MCF 10A (cell line): ENCODE data around the gene AVP. TPM values are rescaled to one million over a fixed set of nuclear protein-coding genes. Genes with fewer than 3 reads are reported as not detected.
"Not testable (repeated sequence)": the region's sequence is repeated elsewhere in the genome, so short reads cannot be mapped to it uniquely, and the experiment has no call there.

Experiments
- BruUV-seq: library from RNA; stranded (reverse); fragments of 400-500 nt; replicated peaks from 2 replicates; lab custom pipeline; 2021; lab: Mats Ljungman, UMichigan
- CTCF ChIA-PET: fragments of 300-600 bp; sonication (Branson Sonifier 250); formaldehyde crosslinking; extraction: SDS; loops from one replicate; lab custom pipeline; 2021; ENCODE audit warnings: antibody characterized with exemption, inconsistent platforms; lab: Yijun Ruan, JAX
- POLR2A ChIA-PET: fragments of 300-600, 350-650 bp; sonication (Branson Sonifier 250); formaldehyde crosslinking; extraction: SDS; loops from one replicate; lab custom pipeline; 2020; ENCODE audit warnings: antibody characterized with exemption, inconsistent platforms; lab: Yijun Ruan, JAX
- DNase-seq: peaks from one replicate; pipeline ENCODE4 v3.0.0-alpha.2; 2018; ENCODE audit not compliant: unreplicated experiment
- H3K27ac Mint-ChIP-seq: one replicate; pipeline ENCODE4 v1.8.0; 2022; ENCODE audit warnings: mild to moderate bottlenecking, low read depth, mixed read lengths; ENCODE audit not compliant: unreplicated experiment
- H3K27me3 Mint-ChIP-seq: one replicate; pipeline ENCODE4 v1.8.0; 2022; ENCODE audit warnings: mixed read lengths; ENCODE audit not compliant: insufficient read depth, unreplicated experiment
- H3K36me3 Mint-ChIP-seq: one replicate; pipeline ENCODE4 v1.8.0; 2022; ENCODE audit warnings: mild to moderate bottlenecking, moderate library complexity, mixed read lengths; ENCODE audit not compliant: insufficient read depth, unreplicated experiment
- H3K4me1 Mint-ChIP-seq: one replicate; pipeline ENCODE4 v1.8.0; 2022; ENCODE audit warnings: mixed read lengths; ENCODE audit not compliant: insufficient read depth, unreplicated experiment
- H3K4me3 Mint-ChIP-seq: one replicate; pipeline ENCODE4 v1.8.0; 2022; ENCODE audit warnings: mild to moderate bottlenecking, moderate library complexity, mixed read lengths; ENCODE audit not compliant: unreplicated experiment
- H3K9me3 Mint-ChIP-seq: one replicate; pipeline ENCODE4 v1.8.0; 2022; ENCODE audit warnings: mixed read lengths; ENCODE audit not compliant: unreplicated experiment
- intact Hi-C: fragments of 100-400 bp; cut with micrococcal nuclease; formaldehyde crosslinking; loops from 2 replicates; pipeline ENCODE4 v1.14.1; 2022
- total RNA-seq: library from RNA; stranded (reverse); gene quantifications from 2 replicates; pipeline ENCODE4 v1.2.3, GENCODE V29; 2022
- TF ChIP-seq, protein P1 (sequence below): fragments of 200-600 bp; IDR thresholded peaks from one replicate; pipeline ENCODE4 v1.8.0; 2022; ENCODE audit warnings: antibody characterized with exemption, mild to moderate bottlenecking; ENCODE audit not compliant: unreplicated experiment

Gene AVP
- total RNA-seq, 1 experiment from 2014 or later, result not detected

DNA sequence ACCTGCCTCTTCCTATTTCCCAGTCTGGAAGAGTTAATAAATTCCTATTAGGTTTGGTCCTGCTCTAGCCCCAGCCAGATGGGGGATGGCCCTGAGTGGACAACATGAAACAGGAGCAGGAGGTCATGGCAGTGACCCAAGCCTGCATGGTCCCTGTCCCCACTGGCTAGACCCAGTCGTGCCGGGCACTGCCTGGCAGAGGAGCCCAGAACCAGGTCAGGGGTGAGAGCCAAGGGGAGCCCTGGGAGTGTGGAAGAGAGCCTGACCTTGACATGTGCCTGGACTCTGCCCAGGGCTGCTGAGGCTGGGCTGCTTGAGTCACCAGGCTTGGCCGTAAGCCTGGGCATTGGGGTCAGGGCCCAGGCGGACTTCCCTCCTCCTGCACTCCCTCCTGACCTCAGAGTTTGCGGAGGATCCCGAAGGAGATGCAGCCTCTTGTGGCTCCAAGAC is 3.6 kb downstream of the AVP start:
- H3K27me3 Mint-ChIP-seq, result peaks cover 37% of the 10 kb centered on the region
- no peak overlapping the region for H3K27ac Mint-ChIP-seq
- no peaks in the 10 kb centered on the region for H3K9me3 Mint-ChIP-seq
- no peaks in the 10 kb centered on the region for H3K36me3 Mint-ChIP-seq
- BruUV-seq, result no TSS peak
- intact Hi-C loops, result no loop called here
- TF ChIP-seq, protein P1, sequence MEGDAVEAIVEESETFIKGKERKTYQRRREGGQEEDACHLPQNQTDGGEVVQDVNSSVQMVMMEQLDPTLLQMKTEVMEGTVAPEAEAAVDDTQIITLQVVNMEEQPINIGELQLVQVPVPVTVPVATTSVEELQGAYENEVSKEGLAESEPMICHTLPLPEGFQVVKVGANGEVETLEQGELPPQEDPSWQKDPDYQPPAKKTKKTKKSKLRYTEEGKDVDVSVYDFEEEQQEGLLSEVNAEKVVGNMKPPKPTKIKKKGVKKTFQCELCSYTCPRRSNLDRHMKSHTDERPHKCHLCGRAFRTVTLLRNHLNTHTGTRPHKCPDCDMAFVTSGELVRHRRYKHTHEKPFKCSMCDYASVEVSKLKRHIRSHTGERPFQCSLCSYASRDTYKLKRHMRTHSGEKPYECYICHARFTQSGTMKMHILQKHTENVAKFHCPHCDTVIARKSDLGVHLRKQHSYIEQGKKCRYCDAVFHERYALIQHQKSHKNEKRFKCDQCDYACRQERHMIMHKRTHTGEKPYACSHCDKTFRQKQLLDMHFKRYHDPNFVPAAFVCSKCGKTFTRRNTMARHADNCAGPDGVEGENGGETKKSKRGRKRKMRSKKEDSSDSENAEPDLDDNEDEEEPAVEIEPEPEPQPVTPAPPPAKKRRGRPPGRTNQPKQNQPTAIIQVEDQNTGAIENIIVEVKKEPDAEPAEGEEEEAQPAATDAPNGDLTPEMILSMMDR, result no peak
- DNase-seq, result peak; percentile 33
- POLR2A ChIA-PET, result no interaction called here
- no peak overlapping the region for H3K4me3 Mint-ChIP-seq
- peaks cover 9% of the 10 kb centered on the region for H3K4me1 Mint-ChIP-seq
- CTCF ChIA-PET, result interaction anchor here (1.4 kb wide), 1 partner anchor 28 kb away, joined by 3 read pairs; no protein-coding TSS in a partner anchor

DNA sequence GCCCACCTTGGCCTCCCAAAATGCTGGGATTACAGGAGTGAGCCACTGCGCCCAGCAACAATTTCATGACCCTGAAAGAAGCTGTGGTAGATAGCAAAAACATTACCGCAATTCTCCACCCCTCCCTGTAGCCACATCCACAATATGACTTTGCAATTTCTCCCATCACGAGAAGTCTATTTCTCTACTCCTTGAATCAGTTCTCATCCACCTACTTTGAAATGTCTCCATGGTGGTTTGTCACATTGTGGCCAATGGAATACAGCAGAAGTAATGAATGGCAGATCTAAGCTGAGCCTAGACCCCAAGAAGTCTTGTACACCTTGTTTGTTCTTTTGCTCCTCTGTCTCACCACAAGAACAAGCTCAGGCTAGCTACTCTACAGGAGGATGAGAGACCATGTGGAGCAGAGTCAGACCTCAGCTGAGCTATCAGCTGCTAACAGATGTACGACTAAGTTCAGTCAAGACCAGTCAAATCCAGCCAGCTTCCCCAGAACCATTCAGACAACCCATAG is 6.8 kb downstream of the AVP start:
- no peak overlapping the region for H3K4me3 Mint-ChIP-seq
- H3K9me3 Mint-ChIP-seq, result no peaks in the 10 kb centered on the region
- no peaks in the 10 kb centered on the region for H3K36me3 Mint-ChIP-seq
- TF ChIP-seq, protein P1, result no peak
- no peak overlapping the region for H3K27ac Mint-ChIP-seq
- no TSS peak for BruUV-seq
- H3K4me1 Mint-ChIP-seq, result peaks cover 16% of the 10 kb centered on the region
- DNase-seq, result no peak
- POLR2A ChIA-PET, result interaction anchor here (0.6 to 1.0 kb wide), 2 partner anchors 24 to 46 kb away, joined by 3 to 5 read pairs; no protein-coding TSS in a partner anchor
- H3K27me3 Mint-ChIP-seq, result peaks cover 37% of the 10 kb centered on the region
- intact Hi-C loops, result no loop called here
- CTCF ChIA-PET, result interaction anchor here (0.5 to 1.6 kb wide), 21 partner anchors 9 to 1402 kb away, joined by 3 to 25 read pairs (median 3); no protein-coding TSS in a partner anchor

DNA sequence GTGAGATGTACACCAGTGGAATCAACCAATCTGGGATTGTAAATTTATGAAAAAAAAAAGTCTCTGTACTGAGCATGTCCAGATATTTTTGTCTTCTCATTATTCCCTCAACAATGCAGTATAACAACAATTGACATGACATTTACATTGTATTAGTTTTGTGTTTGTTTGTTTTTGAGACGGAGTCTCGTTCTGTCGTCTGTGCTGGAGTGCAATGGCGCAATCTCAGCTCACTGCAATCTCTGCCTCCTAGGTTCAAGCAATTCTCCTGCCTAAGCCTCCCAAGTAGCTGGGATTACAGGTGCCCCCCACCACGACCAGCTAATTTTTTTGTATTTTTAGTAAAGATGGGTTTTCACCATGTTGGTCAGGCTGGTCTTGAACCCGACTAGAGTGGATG is 9.2 kb downstream of the AVP start:
- intact Hi-C loops, H3K4me3 Mint-ChIP-seq, H3K27ac Mint-ChIP-seq, H3K9me3 Mint-ChIP-seq, BruUV-seq, DNase-seq, H3K36me3 Mint-ChIP-seq: not testable (repeated sequence)
- Mint-ChIP-seq H3K4me1 (peaks cover 12% of the 10 kb centered on the region), H3K27me3 (peaks cover 15% of the 10 kb centered on the region)
- CTCF ChIA-PET, result interaction anchor here (0.6 to 2.8 kb wide), 6 partner anchors 11 to 521 kb away, joined by 3 to 14 read pairs (median 6); no protein-coding TSS in a partner anchor
- POLR2A ChIA-PET, result interaction anchor here (0.7 to 1.1 kb wide), 3 partner anchors 26 to 55 kb away, joined by 3 to 4 read pairs (median 3); no protein-coding TSS in a partner anchor

DNA sequence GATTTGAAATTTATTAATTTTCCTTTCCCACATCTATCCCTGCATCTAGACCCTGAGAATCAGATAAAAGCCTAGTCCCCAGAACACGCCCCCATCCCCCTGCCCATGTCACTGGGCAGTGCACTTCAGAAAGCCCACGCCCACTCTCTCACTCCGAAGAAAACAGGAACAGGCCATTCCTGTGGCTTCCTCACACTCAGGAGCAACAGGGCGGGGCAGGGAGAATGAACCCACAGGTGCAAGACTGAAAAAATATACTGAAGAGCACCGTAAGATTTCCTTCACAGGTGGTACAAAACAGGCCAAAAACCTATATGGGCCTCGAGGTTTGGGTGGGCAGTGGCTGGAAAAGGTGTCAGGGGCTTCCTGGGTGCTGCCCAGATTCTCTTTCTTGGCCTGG is 9.7 kb downstream of the AVP start:
- no peaks in the 10 kb centered on the region for H3K36me3 Mint-ChIP-seq
- TF ChIP-seq, protein P1, result no peak
- ChIA-PET POLR2A (no interaction called here), CTCF (interaction anchor here (0.6 to 2.8 kb wide), 6 partner anchors 11 to 521 kb away, joined by 3 to 10 read pairs (median 4); no protein-coding TSS in a partner anchor)
- no peaks in the 10 kb centered on the region for H3K9me3 Mint-ChIP-seq
- H3K27me3 Mint-ChIP-seq, result peaks cover 10% of the 10 kb centered on the region
- BruUV-seq, result no TSS peak
- H3K4me3 Mint-ChIP-seq, result no peak overlapping the region
- DNase-seq, result no peak
- H3K4me1 Mint-ChIP-seq, result peaks cover 12% of the 10 kb centered on the region
- H3K27ac Mint-ChIP-seq, result no peak overlapping the region
- intact Hi-C loops, result no loop called here

DNA sequence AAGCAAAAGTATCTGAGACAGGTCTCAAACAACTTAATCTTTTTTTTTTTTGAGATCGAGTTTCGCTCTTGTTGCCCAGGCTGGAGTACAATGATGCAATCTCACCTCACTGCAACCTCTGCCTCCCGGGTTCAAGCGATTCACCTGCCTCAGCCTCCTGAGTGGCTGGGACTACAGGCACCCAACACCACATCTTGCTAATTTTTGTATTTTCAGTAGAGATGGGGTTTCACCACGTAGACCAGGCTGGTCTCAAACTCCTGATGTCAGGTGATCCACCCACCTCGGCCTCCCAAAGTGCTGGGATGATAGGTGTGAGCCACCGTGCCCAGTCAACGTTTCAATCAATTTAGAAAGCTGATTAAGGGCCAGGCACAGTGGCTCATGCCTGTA is 11.3 kb downstream of the AVP start:
- H3K4me3 Mint-ChIP-seq, DNase-seq, intact Hi-C loops, H3K36me3 Mint-ChIP-seq, H3K27me3 Mint-ChIP-seq, BruUV-seq, POLR2A ChIA-PET, H3K27ac Mint-ChIP-seq, H3K9me3 Mint-ChIP-seq: not testable (repeated sequence)
- H3K4me1 Mint-ChIP-seq, result peaks cover 12% of the 10 kb centered on the region
- CTCF ChIA-PET, result interaction anchor here (0.9 to 1.2 kb wide), 3 partner anchors 13 to 44 kb away, joined by 3 to 4 read pairs (median 4); no protein-coding TSS in a partner anchor
